Measurements from ENCODE around the gene RAPGEF1.

GRCh38 chr9:131731644-131732043 lies 8.2 kb downstream of the RAPGEF1 start:
- TF ChIP-seq, protein P1, sequence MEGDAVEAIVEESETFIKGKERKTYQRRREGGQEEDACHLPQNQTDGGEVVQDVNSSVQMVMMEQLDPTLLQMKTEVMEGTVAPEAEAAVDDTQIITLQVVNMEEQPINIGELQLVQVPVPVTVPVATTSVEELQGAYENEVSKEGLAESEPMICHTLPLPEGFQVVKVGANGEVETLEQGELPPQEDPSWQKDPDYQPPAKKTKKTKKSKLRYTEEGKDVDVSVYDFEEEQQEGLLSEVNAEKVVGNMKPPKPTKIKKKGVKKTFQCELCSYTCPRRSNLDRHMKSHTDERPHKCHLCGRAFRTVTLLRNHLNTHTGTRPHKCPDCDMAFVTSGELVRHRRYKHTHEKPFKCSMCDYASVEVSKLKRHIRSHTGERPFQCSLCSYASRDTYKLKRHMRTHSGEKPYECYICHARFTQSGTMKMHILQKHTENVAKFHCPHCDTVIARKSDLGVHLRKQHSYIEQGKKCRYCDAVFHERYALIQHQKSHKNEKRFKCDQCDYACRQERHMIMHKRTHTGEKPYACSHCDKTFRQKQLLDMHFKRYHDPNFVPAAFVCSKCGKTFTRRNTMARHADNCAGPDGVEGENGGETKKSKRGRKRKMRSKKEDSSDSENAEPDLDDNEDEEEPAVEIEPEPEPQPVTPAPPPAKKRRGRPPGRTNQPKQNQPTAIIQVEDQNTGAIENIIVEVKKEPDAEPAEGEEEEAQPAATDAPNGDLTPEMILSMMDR (IDR thresholded peaks at IDR 0.05) = no peak
- TF ChIP-seq POLR2A (IDR thresholded peaks at IDR 0.05) = no peak

All from testis (tissue), 2 donors.